HG03575 (cell line): Measurements from ENCODE around the gene SGSM2.

Source experiments
- ATAC-seq: cut with Tn5 transposase; IDR thresholded peaks from one replicate; pipeline ENCODE4 v1.9.1; 2021; ENCODE audit not compliant: unreplicated experiment, insufficient number of reproducible peaks, low FRiP score; ENCODE audit errors: extremely low read depth

Gene SGSM2

GRCh38 chr17:2380950-2381649, 43.8 kb downstream of the SGSM2 start:
- ATAC-seq, result no peak

- ATAC-seq, result no peak
These were observed 46.4 kb downstream of the SGSM2 start for GRCh38 chr17:2383628-2384167.

- no peak for ATAC-seq
These were observed 47.3 kb downstream of the SGSM2 start for GRCh38 chr17:2384439-2385127.

GRCh38 chr17:2385240-2386210, 48.2 kb downstream of the SGSM2 start:
- ATAC-seq, result no peak

- no peak for ATAC-seq
These were observed 49.2 kb downstream of the SGSM2 start for GRCh38 chr17:2386400-2387085.

GRCh38 chr17:2387086-2388019, 50.1 kb downstream of the SGSM2 start:
- ATAC-seq, result no peak

- ATAC-seq, result no peak
These were observed 50.9 kb downstream of the SGSM2 start for GRCh38 chr17:2388020-2388682.

GRCh38 chr17:2388683-2389055, 51.4 kb downstream of the SGSM2 start:
- no peak for ATAC-seq

- ATAC-seq, result no peak
These were observed 53.0 kb downstream of the SGSM2 start for GRCh38 chr17:2390199-2390836.

GRCh38 chr17:2391597-2392251, 54.4 kb downstream of the SGSM2 start:
- no peak for ATAC-seq

- ATAC-seq, result no peak
These were observed 55.2 kb downstream of the SGSM2 start for GRCh38 chr17:2392252-2393173.

- no peak for ATAC-seq
These were observed 56.1 kb downstream of the SGSM2 start for GRCh38 chr17:2393174-2393953.

- no peak for ATAC-seq
These were observed 56.9 kb downstream of the SGSM2 start for GRCh38 chr17:2393954-2394749.

GRCh38 chr17:2394775-2395201, 57.5 kb downstream of the SGSM2 start:
- ATAC-seq, result no peak
